ENCODE data around the gene DFFB. TPM values are rescaled to one million over a fixed set of nuclear protein-coding genes. Genes with fewer than 3 reads are reported as not detected.

Gene DFFB
- polyA plus RNA-seq, 3 donors: 5.9 to 14.7 (median 6.6) TPM

GRCh38 chr1:3857791-3858129 lies 484 bp downstream of the DFFB start:
- no peaks in the 10 kb centered on the region for H3K27me3 ChIP-seq (ENCODE audit: control insufficient read depth in 2 of 2, insufficient read depth in 2 of 2, low read length in 2 of 2)
- peak overlapping the region; percentile 96 for H3K4me2 ChIP-seq (replicated peaks; ENCODE audit: extremely low read depth, low read length, poor library complexity, severe bottlenecking)
- H3K27ac Mint-ChIP-seq: no peak overlapping the region
- H2AFZ ChIP-seq (ENCODE audit: insufficient read depth, low read depth, low read length, poor library complexity, severe bottlenecking): peak overlapping the region; percentile 96
- TF ChIP-seq, protein P1, sequence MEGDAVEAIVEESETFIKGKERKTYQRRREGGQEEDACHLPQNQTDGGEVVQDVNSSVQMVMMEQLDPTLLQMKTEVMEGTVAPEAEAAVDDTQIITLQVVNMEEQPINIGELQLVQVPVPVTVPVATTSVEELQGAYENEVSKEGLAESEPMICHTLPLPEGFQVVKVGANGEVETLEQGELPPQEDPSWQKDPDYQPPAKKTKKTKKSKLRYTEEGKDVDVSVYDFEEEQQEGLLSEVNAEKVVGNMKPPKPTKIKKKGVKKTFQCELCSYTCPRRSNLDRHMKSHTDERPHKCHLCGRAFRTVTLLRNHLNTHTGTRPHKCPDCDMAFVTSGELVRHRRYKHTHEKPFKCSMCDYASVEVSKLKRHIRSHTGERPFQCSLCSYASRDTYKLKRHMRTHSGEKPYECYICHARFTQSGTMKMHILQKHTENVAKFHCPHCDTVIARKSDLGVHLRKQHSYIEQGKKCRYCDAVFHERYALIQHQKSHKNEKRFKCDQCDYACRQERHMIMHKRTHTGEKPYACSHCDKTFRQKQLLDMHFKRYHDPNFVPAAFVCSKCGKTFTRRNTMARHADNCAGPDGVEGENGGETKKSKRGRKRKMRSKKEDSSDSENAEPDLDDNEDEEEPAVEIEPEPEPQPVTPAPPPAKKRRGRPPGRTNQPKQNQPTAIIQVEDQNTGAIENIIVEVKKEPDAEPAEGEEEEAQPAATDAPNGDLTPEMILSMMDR (IDR thresholded peaks at IDR 0.05): no peak
- peaks cover 18 to 26% of the 10 kb centered on the region in 2 donors for H3K4me1 ChIP-seq (ENCODE audit: control insufficient read depth in 1 of 2, insufficient read depth in 2 of 2, low read length in 2 of 2)
- H3K9me3 ChIP-seq (replicated peaks in 1 of 2; ENCODE audit: control insufficient read depth in 1 of 2, insufficient read depth in 1 of 2, low read length in 2 of 2): no peaks in the 10 kb centered on the region
- no peak overlapping the region for H3K27ac ChIP-seq (ENCODE audit: low read depth in 1 of 2, low read length in 2 of 2)
- intact Hi-C loops (cut with micrococcal nuclease): loop anchor here (2.0 to 5.0 kb wide), 2 partner anchors 40 to 43 kb away; partner anchors contain the start of gene C1orf174 (in 1 of the 2)
- peaks cover 29% of the 10 kb centered on the region for H3K79me2 ChIP-seq (ENCODE audit: insufficient read depth, low read length)
- H3K9ac ChIP-seq (ENCODE audit: insufficient read depth, low read length, poor library complexity, severe bottlenecking): peak overlapping the region; percentile 79
- peaks cover 38% of the 10 kb centered on the region for H3K4me1 Mint-ChIP-seq
- H3K4me3 Mint-ChIP-seq: peak overlapping the region; percentile 98
- H3K4me3 ChIP-seq (replicated peaks in 1 of 3; ENCODE audit: low read depth in 2 of 3, low read length in 3 of 3): peak overlapping the region; percentile 58 to 100 (median 92)
- peaks cover 1 to 8% (median 6%) of the 10 kb centered on the region in 3 donors for H3K27me3 Mint-ChIP-seq (ENCODE audit: low read depth in 3 of 3)
- peaks cover 31% of the 10 kb centered on the region for H4K20me1 ChIP-seq (ENCODE audit: insufficient read depth, low read length)
- DNase-seq: no peak
- no peaks in the 10 kb centered on the region for H3K9me3 Mint-ChIP-seq
- H3K36me3 ChIP-seq (replicated peaks in 1 of 2; ENCODE audit: control insufficient read depth in 1 of 2, insufficient read depth in 2 of 2, low read length in 2 of 2): peaks cover 0 to 4% of the 10 kb centered on the region in 2 donors
- peaks cover 4 to 6% of the 10 kb centered on the region in 2 donors for H3K36me3 Mint-ChIP-seq
- 11% methylated on average over 15 of the region's 21 CpGs for WGBS (ENCODE audit: insufficient coverage)

GRCh38 chr1:3858231-3858981 lies 1.1 kb downstream of the DFFB start:
- Histone ChIP-seq H2AFZ (ENCODE audit: insufficient read depth, low read depth, low read length, poor library complexity, severe bottlenecking) (peak overlapping the region; percentile 96), H3K27ac (ENCODE audit: low read depth in 1 of 2, low read length in 2 of 2) (no peak overlapping the region), H3K4me3 (replicated peaks in 1 of 3; ENCODE audit: low read depth in 2 of 3, low read length in 3 of 3) (peak overlapping the region in 1 of 3 experiments; percentile 92), H4K20me1 (ENCODE audit: insufficient read depth, low read length) (peaks cover 30% of the 10 kb centered on the region), H3K9ac (ENCODE audit: insufficient read depth, low read length, poor library complexity, severe bottlenecking) (peak overlapping the region; percentile 79), H3K79me2 (ENCODE audit: insufficient read depth, low read length) (peaks cover 29% of the 10 kb centered on the region), H3K4me2 (replicated peaks; ENCODE audit: extremely low read depth, low read length, poor library complexity, severe bottlenecking) (peak overlapping the region; percentile 96), H3K4me1 (ENCODE audit: control insufficient read depth in 1 of 2, insufficient read depth in 2 of 2, low read length in 2 of 2) (peaks cover 18 to 26% of the 10 kb centered on the region in 2 donors), H3K9me3 (replicated peaks in 1 of 2; ENCODE audit: control insufficient read depth in 1 of 2, insufficient read depth in 1 of 2, low read length in 2 of 2) (no peaks in the 10 kb centered on the region), H3K27me3 (ENCODE audit: control insufficient read depth in 2 of 2, insufficient read depth in 2 of 2, low read length in 2 of 2) (no peaks in the 10 kb centered on the region), H3K36me3 (replicated peaks in 1 of 2; ENCODE audit: control insufficient read depth in 1 of 2, insufficient read depth in 2 of 2, low read length in 2 of 2) (peaks cover 0 to 8% of the 10 kb centered on the region in 2 donors)
- Mint-ChIP-seq H3K36me3 (peaks cover 6 to 7% of the 10 kb centered on the region in 2 donors), H3K27me3 (ENCODE audit: low read depth in 3 of 3) (peaks cover 1 to 9% (median 6%) of the 10 kb centered on the region in 3 donors), H3K4me3 (peak overlapping the region; percentile 60 to 98), H3K4me1 (peaks cover 38% of the 10 kb centered on the region), H3K27ac (no peak overlapping the region), H3K9me3 (no peaks in the 10 kb centered on the region)
- DNase-seq: no peak
- intact Hi-C loops (cut with micrococcal nuclease): loop anchor here in 1 of 2 donors (5.0 kb wide), 1 partner anchor 39 kb away; no protein-coding TSS in a partner anchor
- 82% methylated on average over 26 of the region's 34 CpGs for WGBS (ENCODE audit: insufficient coverage)
- TF ChIP-seq, protein P1 (IDR thresholded peaks at IDR 0.05): no peak

Data from CD14-positive monocyte (primary cell).